ENCODE data around the gene PDK1. TPM values are rescaled to one million over a fixed set of nuclear protein-coding genes. Genes with fewer than 3 reads are reported as not detected.

The PDK1 gene
- total RNA-seq, 2 experiments from 2014 or later: 56.8 to 85.5 TPM

DNA sequence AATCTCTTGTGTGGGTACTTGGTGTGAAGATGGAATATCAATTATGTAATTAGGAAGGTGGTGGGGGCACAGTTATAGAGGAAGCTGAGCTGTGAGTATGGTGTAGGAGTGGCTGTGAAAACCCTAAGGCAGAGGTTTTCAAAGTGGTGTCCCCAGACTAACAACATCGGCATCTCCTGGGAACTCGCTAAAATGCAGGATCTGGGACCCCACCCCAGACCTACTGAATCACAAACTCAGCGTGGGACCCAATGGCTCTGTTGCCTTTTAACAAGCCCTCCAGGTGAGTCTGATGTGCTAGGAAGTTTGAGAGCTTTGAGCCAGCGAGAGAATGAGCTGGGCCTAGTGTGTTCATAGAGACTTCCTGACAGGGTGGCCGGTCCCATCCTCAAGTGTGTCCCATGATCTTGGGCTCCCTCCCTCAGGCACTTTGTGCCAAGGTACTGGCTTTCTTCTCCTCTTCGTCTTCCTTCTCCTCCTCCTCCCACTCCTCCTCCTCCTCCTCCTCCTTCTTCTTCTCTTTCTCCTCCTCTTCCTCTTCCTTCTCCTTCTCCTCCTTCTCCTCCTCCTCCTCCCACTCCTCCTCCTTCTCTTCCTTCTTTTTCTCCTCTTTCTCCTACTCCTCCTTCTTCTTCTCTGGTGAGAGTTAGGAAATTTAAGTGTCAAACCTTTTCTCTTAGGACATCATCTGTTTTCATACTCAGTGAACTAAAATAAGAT lies 86.6 kb downstream of the PDK1 start:
- Mint-ChIP-seq H3K4me3 (no peak overlapping the region), H3K27me3 (no peaks in the 10 kb centered on the region), H3K4me1 (peaks cover 16% of the 10 kb centered on the region), H3K36me3 (ENCODE audit: low read depth) (no peaks in the 10 kb centered on the region), H3K27ac (no peak overlapping the region), H3K9me3 (ENCODE audit: low read depth) (no peaks in the 10 kb centered on the region)
- ChIA-PET CTCF (no interaction called here), POLR2A (no interaction called here)
- DNase-seq: no peak
- no peak for ATAC-seq
- intact Hi-C loops (cut with DNase I, micrococcal nuclease): no loop called here

DNA sequence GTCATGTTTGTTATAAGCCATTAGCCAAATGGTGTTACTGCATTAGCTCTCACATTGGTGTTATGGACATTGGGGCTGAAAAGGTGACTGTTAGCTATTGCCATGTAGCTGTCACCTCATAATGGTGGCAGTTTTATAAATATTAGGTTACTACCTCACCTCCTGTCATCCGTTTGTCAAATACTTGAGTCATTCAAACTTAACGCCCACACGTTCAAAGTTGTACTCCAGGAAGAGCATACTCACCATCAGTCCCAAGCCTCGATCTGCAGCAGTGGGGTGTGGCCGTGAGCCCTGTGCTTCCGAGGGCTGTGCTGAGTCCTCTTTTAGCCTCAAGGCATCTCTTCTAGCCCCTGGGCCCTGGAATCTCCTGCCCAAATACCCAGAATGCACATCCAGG lies 87.3 kb downstream of the PDK1 start:
- POLR2A ChIA-PET: no interaction called here
- Mint-ChIP-seq H3K9me3 (ENCODE audit: low read depth) (no peaks in the 10 kb centered on the region), H3K4me3 (no peak overlapping the region), H3K27ac (no peak overlapping the region), H3K27me3 (no peaks in the 10 kb centered on the region), H3K4me1 (peaks cover 16% of the 10 kb centered on the region), H3K36me3 (ENCODE audit: low read depth) (no peaks in the 10 kb centered on the region)
- ATAC-seq (peak; percentile 69), DNase-seq (peak; percentile 43)
- intact Hi-C loops (cut with DNase I, micrococcal nuclease): no loop called here
- CTCF ChIA-PET: interaction anchor here (1.0 kb wide), 1 partner anchor 27 kb away, joined by 4 read pairs; no protein-coding TSS in a partner anchor

DNA sequence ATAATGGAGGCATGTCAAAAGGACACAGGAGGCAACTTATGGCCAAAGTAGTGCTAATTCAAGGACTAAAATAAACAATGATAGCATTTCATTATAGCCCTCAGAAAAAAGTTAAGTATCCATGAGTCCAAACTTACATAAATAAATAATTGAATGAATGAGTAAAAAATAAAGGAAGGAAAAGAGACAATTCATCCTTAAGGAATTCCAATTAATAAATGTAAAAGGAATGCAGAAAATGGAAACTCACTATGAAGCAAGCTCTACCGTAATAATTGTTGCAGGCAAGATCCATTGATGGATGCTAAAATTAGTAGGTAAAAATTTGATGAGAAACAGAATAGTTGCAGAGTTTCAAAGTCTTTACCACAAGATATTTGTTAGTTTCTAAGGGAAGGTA lies 91.5 kb downstream of the PDK1 start:
- no peak for DNase-seq
- no peaks in the 10 kb centered on the region for H3K36me3 Mint-ChIP-seq (ENCODE audit: low read depth)
- H3K4me3 Mint-ChIP-seq: no peak overlapping the region
- no peak for ATAC-seq
- POLR2A ChIA-PET: no interaction called here
- H3K4me1 Mint-ChIP-seq: peaks cover 5% of the 10 kb centered on the region
- H3K27me3 Mint-ChIP-seq: no peaks in the 10 kb centered on the region
- CTCF ChIA-PET: no interaction called here
- no peak overlapping the region for H3K27ac Mint-ChIP-seq
- peaks cover 23% of the 10 kb centered on the region for H3K9me3 Mint-ChIP-seq (ENCODE audit: low read depth)
- intact Hi-C loops (cut with DNase I, micrococcal nuclease): no loop called here

DNA sequence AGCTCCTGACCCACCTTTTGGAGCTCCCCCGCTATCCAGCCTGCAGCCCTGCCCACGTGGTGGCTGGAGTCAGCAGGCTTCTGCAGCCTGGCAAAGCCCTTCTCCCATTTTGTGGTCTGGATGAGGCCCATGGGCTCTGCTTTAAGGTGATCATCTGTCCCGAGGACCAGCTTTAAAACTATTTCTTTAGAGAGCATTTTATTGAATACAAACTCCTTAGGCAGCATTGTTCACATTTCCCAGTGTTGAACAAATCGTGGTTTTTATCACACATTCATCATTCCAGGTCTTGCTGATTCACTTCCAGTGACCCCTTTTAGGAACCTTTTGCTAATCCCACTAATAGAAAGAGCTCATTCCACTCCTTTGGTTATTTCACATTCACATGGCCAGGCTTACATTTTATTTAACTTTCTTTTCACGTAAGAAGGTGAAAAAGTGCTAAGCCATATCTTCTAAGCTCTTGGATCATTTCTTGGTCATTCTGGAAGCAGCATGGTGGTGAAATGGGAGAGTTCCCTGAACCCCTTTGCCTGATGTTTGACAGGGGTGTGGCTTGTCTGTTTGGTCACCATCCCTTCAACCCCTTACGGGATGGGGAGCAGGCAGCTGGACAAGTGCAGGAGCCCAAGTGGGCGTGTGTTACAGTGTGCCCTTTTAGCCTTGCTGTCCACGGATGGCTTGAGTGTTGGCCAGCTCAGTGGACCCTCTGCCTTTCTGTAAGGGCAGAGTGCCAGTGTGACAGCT lies 99.4 kb downstream of the PDK1 start:
- CTCF ChIA-PET: interaction anchor here (1.0 to 1.4 kb wide), 4 partner anchors 8 to 66 kb away, joined by 3 to 4 read pairs (median 4); no protein-coding TSS in a partner anchor
- intact Hi-C loops (cut with DNase I, micrococcal nuclease): no loop called here
- ATAC-seq (no peak), DNase-seq (no peak)
- Mint-ChIP-seq H3K27me3 (no peaks in the 10 kb centered on the region), H3K4me1 (peaks cover 4% of the 10 kb centered on the region), H3K36me3 (ENCODE audit: low read depth) (peaks cover 4% of the 10 kb centered on the region), H3K4me3 (no peak overlapping the region), H3K27ac (no peak overlapping the region), H3K9me3 (ENCODE audit: low read depth) (peaks cover 40% of the 10 kb centered on the region)
- POLR2A ChIA-PET: no interaction called here

DNA sequence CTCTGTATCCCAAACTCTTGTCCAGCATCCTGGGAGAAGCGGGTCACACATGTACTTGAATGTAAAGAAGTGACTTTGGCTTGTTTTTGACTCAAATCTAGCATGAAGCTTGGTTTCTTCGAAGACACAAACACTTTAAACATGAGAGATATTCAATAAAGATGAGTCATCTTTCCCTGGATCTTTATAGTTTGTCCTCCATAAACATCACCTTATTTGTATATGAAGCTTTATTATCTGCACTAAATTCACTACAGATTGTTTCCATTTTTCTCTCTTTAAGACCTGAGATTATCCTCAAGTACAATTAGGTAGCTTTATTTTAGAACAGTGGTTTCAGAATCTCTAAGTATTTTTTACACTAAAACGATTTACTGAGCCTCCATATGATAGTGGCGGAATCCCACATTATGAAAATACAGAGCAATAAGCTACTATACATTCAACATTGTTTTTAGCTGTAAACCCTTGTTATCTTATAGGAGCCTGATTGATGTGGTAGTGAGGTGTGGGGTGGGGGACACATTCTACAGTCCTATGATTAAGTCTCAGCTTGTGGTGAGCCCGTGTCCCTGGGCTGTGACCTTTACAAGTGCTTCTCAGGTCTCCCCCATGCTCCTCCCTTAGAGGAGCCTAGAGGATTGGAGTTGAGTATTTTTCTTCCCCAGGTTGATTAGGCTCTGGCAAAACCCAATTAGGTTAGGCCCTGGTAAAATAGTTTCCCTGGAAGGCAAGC lies 100.1 kb downstream of the PDK1 start:
- intact Hi-C loops (cut with DNase I, micrococcal nuclease): no loop called here

More for the DNA sequence above, 100.1 kb downstream of the PDK1 start:
- DNase-seq (no peak), ATAC-seq (peak; percentile 49)
- Mint-ChIP-seq H3K9me3 (ENCODE audit: low read depth) (peaks cover 33% of the 10 kb centered on the region), H3K4me3 (no peak overlapping the region), H3K36me3 (ENCODE audit: low read depth) (peaks cover 8% of the 10 kb centered on the region), H3K27ac (peak overlapping the region; percentile 42), H3K27me3 (peaks cover 2% of the 10 kb centered on the region), H3K4me1 (peaks cover 4% of the 10 kb centered on the region)
- POLR2A ChIA-PET: no interaction called here
- CTCF ChIA-PET: interaction anchor here (1.0 to 1.4 kb wide), 4 partner anchors 8 to 67 kb away, joined by 3 to 4 read pairs (median 4); no protein-coding TSS in a partner anchor

Other genes with a start within 250 kb of the PDK1 start
- gene ITGA6, start 128.5 kb upstream of the PDK1 start, total RNA-seq: 1 to 10 TPM; 7.8 to 7.9 TPM
- under 1 TPM; 0.28 to 0.50 TPM for gene RAPGEF4, start 179.8 kb downstream of the PDK1 start, total RNA-seq

Data from activated CD4-positive, alpha-beta T cell treated with anti-CD3 and anti-CD28 coated beads for 36 hours (primary cell).